ENCODE data around the gene BLID.
A peak's percentile ranks its signal among the peaks of the same experiment; 100 is the strongest.

BLID gene

DNA sequence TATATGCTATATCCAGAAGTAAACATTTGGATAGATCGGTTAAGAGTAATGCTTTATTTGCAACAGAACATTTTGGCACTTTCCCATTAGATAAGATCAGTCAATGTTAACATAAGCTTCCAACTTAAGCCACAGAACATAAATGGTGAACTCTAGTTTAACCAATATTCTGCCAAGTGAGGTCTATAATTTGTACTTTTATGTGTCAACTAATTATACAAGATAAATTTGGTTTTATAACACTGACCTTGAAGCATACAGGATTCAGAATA, 23.5 kb upstream of the BLID start (continued):
- TF ChIP-seq, protein P1, sequence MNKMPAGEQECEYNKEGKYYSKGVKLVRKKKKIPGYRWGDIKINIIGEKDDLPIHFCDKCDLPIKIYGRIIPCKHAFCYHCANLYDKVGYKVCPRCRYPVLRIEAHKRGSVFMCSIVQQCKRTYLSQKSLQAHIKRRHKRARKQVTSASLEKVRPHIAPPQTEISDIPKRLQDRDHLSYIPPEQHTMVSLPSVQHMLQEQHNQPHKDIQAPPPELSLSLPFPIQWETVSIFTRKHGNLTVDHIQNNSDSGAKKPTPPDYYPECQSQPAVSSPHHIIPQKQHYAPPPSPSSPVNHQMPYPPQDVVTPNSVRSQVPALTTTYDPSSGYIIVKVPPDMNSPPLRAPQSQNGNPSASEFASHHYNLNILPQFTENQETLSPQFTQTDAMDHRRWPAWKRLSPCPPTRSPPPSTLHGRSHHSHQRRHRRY (tag by site-specific recombination; IDR thresholded peaks at IDR 0.05): no peak
- no peak for TF ChIP-seq ZNF274 (IDR thresholded peaks at IDR 0.05; ENCODE audit: low read length)
- TF ChIP-seq ZNF274 (tag by site-specific recombination; IDR thresholded peaks at IDR 0.05; ENCODE audit: borderline replicate concordance): no peak
- TF ChIP-seq, protein P2, sequence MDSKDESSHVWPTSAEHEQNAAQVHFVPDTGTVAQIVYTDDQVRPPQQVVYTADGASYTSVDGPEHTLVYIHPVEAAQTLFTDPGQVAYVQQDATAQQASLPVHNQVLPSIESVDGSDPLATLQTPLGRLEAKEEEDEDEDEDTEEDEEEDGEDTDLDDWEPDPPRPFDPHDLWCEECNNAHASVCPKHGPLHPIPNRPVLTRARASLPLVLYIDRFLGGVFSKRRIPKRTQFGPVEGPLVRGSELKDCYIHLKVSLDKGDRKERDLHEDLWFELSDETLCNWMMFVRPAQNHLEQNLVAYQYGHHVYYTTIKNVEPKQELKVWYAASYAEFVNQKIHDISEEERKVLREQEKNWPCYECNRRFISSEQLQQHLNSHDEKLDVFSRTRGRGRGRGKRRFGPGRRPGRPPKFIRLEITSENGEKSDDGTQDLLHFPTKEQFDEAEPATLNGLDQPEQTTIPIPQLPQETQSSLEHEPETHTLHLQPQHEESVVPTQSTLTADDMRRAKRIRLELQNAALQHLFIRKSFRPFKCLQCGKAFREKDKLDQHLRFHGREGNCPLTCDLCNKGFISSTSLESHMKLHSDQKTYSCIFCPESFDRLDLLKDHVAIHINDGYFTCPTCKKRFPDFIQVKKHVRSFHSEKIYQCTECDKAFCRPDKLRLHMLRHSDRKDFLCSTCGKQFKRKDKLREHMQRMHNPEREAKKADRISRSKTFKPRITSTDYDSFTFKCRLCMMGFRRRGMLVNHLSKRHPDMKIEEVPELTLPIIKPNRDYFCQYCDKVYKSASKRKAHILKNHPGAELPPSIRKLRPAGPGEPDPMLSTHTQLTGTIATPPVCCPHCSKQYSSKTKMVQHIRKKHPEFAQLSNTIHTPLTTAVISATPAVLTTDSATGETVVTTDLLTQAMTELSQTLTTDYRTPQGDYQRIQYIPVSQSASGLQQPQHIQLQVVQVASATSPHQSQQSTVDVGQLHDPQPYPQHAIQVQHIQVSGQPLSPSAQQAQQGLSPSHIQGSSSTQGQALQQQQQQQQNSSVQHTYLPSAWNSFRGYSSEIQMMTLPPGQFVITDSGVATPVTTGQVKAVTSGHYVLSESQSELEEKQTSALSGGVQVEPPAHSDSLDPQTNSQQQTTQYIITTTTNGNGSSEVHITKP (tag by site-specific recombination; IDR thresholded peaks at IDR 0.05): no peak
- no peak for TF ChIP-seq ZNF157 (tag by site-specific recombination; IDR thresholded peaks at IDR 0.05)

DNA sequence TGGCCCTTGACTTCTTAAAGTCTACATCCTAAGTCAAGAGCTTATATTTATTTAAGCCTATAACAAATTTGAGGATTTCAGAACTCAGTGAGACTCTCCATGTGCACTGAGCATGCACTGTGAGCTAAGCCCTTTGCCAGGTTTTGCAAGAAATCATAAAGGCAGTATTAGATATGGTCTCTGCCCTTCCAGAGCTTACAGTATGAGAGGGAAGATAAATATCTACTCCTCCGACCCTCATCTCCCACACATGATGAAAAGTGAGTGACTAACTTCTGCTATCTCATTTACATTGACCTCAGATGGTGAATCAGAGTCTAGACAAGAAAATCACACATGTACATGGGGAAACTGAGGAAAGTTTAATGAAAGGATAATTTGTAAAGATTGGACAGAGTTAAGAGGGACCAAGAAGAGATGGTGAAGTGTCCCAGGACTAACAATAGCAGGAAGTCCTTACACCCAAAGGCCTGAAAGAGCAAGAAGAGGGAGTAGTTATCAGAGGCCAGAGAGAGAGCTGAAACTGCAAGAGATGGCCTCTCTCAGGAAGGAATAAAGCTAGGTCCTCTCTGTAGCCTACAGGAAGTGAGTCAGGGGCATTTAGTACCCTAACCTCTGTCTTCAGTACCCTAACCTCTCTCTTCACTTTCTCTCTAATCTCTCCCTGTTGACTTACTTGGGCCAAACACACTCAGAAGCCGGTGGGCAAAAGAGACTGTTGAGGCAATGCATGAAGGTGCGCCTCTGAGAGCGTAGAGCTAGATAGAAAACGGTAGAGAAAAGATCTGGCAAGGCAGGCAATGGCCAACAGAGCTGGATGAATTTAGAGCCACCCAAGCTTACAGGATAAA, 23.0 kb upstream of the BLID start:
- H3K4me3 ChIP-seq (ENCODE audit: low read depth, low read length): no peak overlapping the region
- peak overlapping the region; percentile 3; the same call in 1 of the 2 replicates for H3K27ac ChIP-seq (ENCODE audit: extremely low read depth, low read depth, low read length)
- TF ChIP-seq ZNF664 (tag by site-specific recombination; IDR thresholded peaks at IDR 0.05) (no peak), ZNF658 (tag by site-specific recombination; IDR thresholded peaks at IDR 0.05) (no peak), SP7 (tag by site-specific recombination; IDR thresholded peaks at IDR 0.05) (no peak), MEIS1 (CRISPR knock-in tag; IDR thresholded peaks at IDR 0.05; ENCODE audit: borderline replicate concordance) (no peak), ZNF292 (tag by site-specific recombination; IDR thresholded peaks at IDR 0.05; ENCODE audit: borderline replicate concordance, low read depth) (no peak), ZNF585B (tag by site-specific recombination; IDR thresholded peaks at IDR 0.05) (no peak), ZNF366 (tag by site-specific recombination; conservative IDR thresholded peaks at IDR 0.05) (no peak), ZNF10 (tag by site-specific recombination; IDR thresholded peaks at IDR 0.05) (no peak)
- ChIA-PET CTCF (interaction anchor here (1.2 to 1.7 kb wide), 4 partner anchors 24 to 65 kb away, joined by 4 to 7 read pairs (median 5); partner anchors contain the start of gene BLID), POLR2A (no interaction called here)
- H3K36me3 ChIP-seq (ENCODE audit: control insufficient read depth in 2 of 2, insufficient read depth in 1 of 2, low read length in 2 of 2): no peaks in the 10 kb centered on the region
- H3K9me3 ChIP-seq (ENCODE audit: control insufficient read depth, insufficient read depth, low read depth, low read length): no peaks in the 10 kb centered on the region
- peaks cover 4% of the 10 kb centered on the region; the same call in 1 of the 2 replicates for H3K4me1 ChIP-seq (ENCODE audit: control insufficient read depth, insufficient read depth, low read length)

DNA sequence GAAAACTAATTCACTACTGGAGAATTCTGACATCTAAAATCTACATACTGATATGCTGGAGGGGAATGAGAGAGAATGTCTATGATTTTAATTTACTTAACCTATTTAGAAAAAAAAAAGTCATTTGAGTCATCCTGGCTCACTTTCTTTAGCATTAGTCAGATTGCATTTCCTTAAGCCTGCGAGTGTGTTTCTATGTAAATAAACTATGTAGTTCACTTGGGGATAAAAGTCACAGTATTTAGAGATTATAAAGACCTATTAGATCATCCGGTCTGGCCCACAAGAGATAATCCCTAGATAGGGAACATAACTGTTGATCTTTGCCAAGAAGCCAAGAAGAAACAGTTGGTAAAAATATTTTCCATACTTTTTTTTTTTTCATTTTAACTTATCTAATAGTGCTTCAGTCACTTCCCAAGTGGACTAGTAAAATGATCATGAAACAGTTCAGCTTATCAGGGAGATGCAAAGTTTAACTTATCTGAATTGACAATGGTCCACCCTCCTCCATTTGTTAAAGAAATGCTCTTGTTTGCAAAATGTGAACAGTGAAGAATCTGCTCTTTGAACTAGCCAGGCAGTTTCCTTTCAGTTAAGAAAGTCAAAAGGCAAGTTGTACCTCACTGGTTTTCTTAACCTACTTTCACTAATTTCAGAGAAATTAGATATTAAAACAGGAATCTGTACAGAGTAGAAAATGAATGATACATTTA, 21.2 kb upstream of the BLID start:
- H3K4me3 ChIP-seq (ENCODE audit: low read depth, low read length): no peak overlapping the region
- POLR2A ChIA-PET: no interaction called here
- CTCF ChIA-PET: interaction anchor here (0.7 kb wide), 1 partner anchor 65 kb away, joined by 3 read pairs; no protein-coding TSS in a partner anchor
- TF ChIP-seq ZNF785 (tag by site-specific recombination; IDR thresholded peaks at IDR 0.05) (no peak), ZNF629 (tag by site-specific recombination; IDR thresholded peaks at IDR 0.05) (peak; percentile 18; the same call in 1 of the 2 replicates), TRIM28 (IDR thresholded peaks at IDR 0.05; ENCODE audit: borderline replicate concordance, low read length) (0 out of 2 replicates have a peak, but pooled peaks have one; percentile 11), ZNF426 (tag by site-specific recombination; IDR thresholded peaks at IDR 0.05) (no peak)
- TF ChIP-seq, protein P3, sequence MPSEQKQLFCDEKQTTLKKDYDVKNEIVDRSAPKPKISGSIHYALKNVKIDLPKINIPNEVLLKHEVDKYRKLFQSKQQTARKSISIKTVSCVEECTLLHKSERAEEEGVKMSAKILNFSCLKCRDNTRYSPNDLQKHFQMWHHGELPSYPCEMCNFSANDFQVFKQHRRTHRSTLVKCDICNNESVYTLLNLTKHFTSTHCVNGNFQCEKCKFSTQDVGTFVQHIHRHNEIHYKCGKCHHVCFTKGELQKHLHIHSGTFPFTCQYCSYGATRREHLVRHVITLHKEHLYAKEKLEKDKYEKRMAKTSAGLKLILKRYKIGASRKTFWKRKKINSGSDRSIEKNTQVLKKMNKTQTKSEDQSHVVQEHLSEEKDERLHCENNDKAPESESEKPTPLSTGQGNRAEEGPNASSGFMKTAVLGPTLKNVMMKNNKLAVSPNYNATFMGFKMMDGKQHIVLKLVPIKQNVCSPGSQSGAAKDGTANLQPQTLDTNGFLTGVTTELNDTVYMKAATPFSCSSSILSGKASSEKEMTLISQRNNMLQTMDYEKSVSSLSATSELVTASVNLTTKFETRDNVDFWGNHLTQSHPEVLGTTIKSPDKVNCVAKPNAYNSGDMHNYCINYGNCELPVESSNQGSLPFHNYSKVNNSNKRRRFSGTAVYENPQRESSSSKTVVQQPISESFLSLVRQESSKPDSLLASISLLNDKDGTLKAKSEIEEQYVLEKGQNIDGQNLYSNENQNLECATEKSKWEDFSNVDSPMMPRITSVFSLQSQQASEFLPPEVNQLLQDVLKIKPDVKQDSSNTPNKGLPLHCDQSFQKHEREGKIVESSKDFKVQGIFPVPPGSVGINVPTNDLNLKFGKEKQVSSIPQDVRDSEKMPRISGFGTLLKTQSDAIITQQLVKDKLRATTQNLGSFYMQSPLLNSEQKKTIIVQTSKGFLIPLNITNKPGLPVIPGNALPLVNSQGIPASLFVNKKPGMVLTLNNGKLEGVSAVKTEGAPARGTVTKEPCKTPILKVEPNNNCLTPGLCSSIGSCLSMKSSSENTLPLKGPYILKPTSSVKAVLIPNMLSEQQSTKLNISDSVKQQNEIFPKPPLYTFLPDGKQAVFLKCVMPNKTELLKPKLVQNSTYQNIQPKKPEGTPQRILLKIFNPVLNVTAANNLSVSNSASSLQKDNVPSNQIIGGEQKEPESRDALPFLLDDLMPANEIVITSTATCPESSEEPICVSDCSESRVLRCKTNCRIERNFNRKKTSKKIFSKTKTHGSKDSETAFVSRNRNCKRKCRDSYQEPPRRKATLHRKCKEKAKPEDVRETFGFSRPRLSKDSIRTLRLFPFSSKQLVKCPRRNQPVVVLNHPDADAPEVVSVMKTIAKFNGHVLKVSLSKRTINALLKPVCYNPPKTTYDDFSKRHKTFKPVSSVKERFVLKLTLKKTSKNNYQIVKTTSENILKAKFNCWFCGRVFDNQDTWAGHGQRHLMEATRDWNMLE (tag by site-specific recombination; conservative IDR thresholded peaks at IDR 0.05; ENCODE audit: low read depth): no peak
- TF ChIP-seq, protein P4, sequence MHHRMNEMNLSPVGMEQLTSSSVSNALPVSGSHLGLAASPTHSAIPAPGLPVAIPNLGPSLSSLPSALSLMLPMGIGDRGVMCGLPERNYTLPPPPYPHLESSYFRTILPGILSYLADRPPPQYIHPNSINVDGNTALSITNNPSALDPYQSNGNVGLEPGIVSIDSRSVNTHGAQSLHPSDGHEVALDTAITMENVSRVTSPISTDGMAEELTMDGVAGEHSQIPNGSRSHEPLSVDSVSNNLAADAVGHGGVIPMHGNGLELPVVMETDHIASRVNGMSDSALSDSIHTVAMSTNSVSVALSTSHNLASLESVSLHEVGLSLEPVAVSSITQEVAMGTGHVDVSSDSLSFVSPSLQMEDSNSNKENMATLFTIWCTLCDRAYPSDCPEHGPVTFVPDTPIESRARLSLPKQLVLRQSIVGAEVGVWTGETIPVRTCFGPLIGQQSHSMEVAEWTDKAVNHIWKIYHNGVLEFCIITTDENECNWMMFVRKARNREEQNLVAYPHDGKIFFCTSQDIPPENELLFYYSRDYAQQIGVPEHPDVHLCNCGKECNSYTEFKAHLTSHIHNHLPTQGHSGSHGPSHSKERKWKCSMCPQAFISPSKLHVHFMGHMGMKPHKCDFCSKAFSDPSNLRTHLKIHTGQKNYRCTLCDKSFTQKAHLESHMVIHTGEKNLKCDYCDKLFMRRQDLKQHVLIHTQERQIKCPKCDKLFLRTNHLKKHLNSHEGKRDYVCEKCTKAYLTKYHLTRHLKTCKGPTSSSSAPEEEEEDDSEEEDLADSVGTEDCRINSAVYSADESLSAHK (tag by site-specific recombination; IDR thresholded peaks at IDR 0.05): no peak

More for the DNA sequence above, 21.2 kb upstream of the BLID start:
- peaks cover 4% of the 10 kb centered on the region; the same call in 1 of the 2 replicates for H3K4me1 ChIP-seq (ENCODE audit: control insufficient read depth, insufficient read depth, low read length)
- peak overlapping the region; percentile 53; the same call in 1 of the 2 replicates for H3K27ac ChIP-seq (ENCODE audit: extremely low read depth, low read depth, low read length)
- no peaks in the 10 kb centered on the region for H3K9me3 ChIP-seq (ENCODE audit: control insufficient read depth, insufficient read depth, low read depth, low read length)
- no peaks in the 10 kb centered on the region for H3K36me3 ChIP-seq (ENCODE audit: control insufficient read depth in 2 of 2, insufficient read depth in 1 of 2, low read length in 2 of 2)
